ENCODE results near the gene CNGA1. TPM values are rescaled to one million over a fixed set of nuclear protein-coding genes. Genes with fewer than 3 reads are reported as not detected.

The CNGA1 gene
- total and polyA plus RNA-seq, 7 donors, result 0.15 to 1.1 (median 0.62) TPM

DNA sequence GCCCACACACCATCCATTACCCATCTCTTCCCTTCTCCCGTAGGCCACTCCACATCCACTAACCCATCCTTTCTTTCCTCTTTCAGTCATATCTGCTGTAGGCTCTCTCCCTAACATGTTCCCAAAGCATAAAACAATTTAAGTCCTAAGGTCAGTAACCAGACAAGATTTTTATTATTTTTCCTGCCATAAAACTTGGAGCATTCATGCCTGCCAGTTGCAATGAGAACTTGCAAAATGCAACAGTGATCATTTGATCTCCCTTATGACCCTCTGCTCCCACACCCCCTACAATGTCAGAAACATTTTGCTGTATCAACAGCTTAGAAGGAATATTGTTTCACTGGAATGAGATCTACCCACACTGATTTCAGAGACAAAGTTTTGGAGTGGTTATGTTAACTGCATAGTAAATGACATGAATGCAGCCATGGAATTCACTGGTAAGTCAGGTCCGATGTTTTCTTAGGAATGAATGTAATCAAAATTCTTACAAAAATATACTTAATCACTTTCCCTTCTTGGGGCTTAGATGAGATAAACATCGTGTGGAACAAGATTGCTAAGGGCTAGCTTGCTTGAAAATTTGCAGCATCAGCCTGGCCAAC lies 5.8 kb upstream of the CNGA1 start:
- H3K27ac ChIP-seq, result no peak overlapping the region
- ATAC-seq (no peak), DNase-seq (no peak)
- H3K36me3 ChIP-seq (ENCODE audit: insufficient read depth in 1 of 2, low read depth in 1 of 2), result no peaks in the 10 kb centered on the region
- peaks cover 4% of the 10 kb centered on the region for H3K4me1 ChIP-seq
- H3K9me3 ChIP-seq, result no peaks in the 10 kb centered on the region
- 72 to 80% (median 73%) methylated on average over 3 of the region's 3 CpGs for WGBS, 3 donors
- no peaks in the 10 kb centered on the region for H3K27me3 ChIP-seq (ENCODE audit: insufficient read depth in 3 of 3, low read length in 2 of 3)
- intact Hi-C loops (cut with DNase I), result no loop called here
- TF ChIP-seq, protein P1, sequence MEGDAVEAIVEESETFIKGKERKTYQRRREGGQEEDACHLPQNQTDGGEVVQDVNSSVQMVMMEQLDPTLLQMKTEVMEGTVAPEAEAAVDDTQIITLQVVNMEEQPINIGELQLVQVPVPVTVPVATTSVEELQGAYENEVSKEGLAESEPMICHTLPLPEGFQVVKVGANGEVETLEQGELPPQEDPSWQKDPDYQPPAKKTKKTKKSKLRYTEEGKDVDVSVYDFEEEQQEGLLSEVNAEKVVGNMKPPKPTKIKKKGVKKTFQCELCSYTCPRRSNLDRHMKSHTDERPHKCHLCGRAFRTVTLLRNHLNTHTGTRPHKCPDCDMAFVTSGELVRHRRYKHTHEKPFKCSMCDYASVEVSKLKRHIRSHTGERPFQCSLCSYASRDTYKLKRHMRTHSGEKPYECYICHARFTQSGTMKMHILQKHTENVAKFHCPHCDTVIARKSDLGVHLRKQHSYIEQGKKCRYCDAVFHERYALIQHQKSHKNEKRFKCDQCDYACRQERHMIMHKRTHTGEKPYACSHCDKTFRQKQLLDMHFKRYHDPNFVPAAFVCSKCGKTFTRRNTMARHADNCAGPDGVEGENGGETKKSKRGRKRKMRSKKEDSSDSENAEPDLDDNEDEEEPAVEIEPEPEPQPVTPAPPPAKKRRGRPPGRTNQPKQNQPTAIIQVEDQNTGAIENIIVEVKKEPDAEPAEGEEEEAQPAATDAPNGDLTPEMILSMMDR (IDR thresholded peaks at IDR 0.05), result no peak
- H3K4me3 ChIP-seq, result no peak overlapping the region

DNA sequence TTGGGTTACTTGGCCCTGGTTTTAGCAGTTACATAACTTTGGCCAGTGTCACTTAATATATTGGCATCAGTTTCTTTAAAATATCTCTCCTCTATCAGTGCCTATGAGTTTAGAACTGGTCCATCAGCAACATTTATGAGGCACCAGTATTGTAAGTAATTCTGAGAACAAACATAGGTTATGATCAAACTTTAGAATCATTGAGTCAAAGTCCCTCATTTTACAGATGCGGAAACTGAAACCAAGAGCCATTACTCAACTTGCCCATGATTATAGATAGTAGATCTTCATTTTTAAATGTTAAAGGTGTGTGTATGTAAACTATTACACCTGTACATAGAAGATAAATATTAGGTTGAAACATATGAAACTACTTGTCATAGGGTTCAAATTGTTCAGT lies 4.6 kb upstream of the CNGA1 start:
- intact Hi-C loops (cut with DNase I), result no loop called here
- peaks cover 4% of the 10 kb centered on the region for H3K4me1 ChIP-seq
- H3K9me3 ChIP-seq, result no peaks in the 10 kb centered on the region
- no peaks in the 10 kb centered on the region for H3K27me3 ChIP-seq (ENCODE audit: insufficient read depth in 3 of 3, low read length in 2 of 3)
- no peak overlapping the region for H3K4me3 ChIP-seq
- no peak overlapping the region for H3K27ac ChIP-seq
- TF ChIP-seq, protein P1 (IDR thresholded peaks at IDR 0.05), result no peak
- no peak for DNase-seq
- no peak for ATAC-seq
- H3K36me3 ChIP-seq (ENCODE audit: insufficient read depth in 1 of 2, low read depth in 1 of 2), result no peaks in the 10 kb centered on the region
- WGBS, 3 donors, result 4 to 76% (median 57%) methylated on average over 1 of the region's 1 CpG

DNA sequence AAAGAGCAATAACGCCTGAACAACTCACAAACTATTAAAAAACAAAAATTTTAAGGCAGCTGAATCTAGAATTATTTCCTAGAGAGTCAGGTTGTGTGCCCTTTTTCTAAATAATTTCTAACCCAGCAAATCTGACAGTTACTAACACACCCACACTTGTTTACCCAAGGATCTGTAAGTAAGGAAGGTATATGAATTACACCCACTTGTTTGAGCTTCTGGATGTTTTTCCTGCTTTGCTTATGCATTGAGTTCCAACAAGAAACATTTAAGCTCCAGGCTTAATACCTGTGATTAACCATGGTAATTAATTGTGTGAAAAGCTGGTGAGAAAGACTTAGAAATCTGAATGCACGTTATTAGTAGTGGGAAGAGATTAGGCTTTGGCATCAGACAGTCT lies 1.6 kb upstream of the CNGA1 start:
- H3K9me3 ChIP-seq, result no peaks in the 10 kb centered on the region
- ATAC-seq, result no peak
- H3K27ac ChIP-seq, result no peak overlapping the region
- WGBS, 3 donors, result 52 to 76% (median 62%) methylated on average over 2 of the region's 2 CpGs
- TF ChIP-seq, protein P1 (IDR thresholded peaks at IDR 0.05), result no peak
- H3K4me3 ChIP-seq, result no peak overlapping the region
- intact Hi-C loops (cut with DNase I), result loop anchor here in 1 of 2 donors (5.0 kb wide), 1 partner anchor 69 kb away; no protein-coding TSS in a partner anchor
- peaks cover 4% of the 10 kb centered on the region for H3K4me1 ChIP-seq
- DNase-seq, result no peak
- no peaks in the 10 kb centered on the region for H3K36me3 ChIP-seq (ENCODE audit: insufficient read depth in 1 of 2, low read depth in 1 of 2)
- no peaks in the 10 kb centered on the region for H3K27me3 ChIP-seq (ENCODE audit: insufficient read depth in 3 of 3, low read length in 2 of 3)

DNA sequence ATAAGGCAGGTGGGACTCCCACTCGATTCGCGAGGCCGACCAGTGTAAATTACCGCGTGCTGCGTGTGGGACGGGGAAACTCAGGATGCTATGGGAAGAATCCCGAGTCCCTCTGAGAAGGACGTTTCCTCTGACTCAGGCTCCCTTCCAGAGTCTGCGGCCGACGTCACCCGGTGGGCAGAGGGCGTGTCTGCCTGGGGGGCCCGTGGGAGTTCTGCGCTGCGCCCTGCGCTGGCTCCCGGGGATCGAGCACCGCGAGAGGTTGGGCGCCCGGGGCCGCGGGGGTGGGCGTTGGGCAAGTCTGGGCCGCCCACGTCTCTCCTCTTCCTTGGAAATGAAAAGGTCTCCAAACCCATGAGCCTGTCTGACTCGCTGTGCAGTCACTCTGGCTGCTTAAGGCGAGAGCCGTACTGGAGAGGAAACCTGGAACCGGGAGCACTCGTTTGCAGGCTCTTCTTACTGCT lies 659 bp upstream of the CNGA1 start:
- H3K27ac ChIP-seq, result peak overlapping the region; percentile 84
- H3K4me1 ChIP-seq, result peaks cover under 1% of the 10 kb centered on the region
- no peaks in the 10 kb centered on the region for H3K27me3 ChIP-seq (ENCODE audit: insufficient read depth in 3 of 3, low read length in 2 of 3)
- H3K4me3 ChIP-seq, result peak overlapping the region; percentile 87
- TF ChIP-seq, protein P1 (IDR thresholded peaks at IDR 0.05), result no peak
- no peaks in the 10 kb centered on the region for H3K9me3 ChIP-seq
- intact Hi-C loops (cut with DNase I), result loop anchor here in 1 of 2 donors (5.0 kb wide), 1 partner anchor 70 kb away; no protein-coding TSS in a partner anchor
- H3K36me3 ChIP-seq (ENCODE audit: insufficient read depth in 1 of 2, low read depth in 1 of 2), result no peaks in the 10 kb centered on the region
- ATAC-seq (peak; percentile 59 to 77 (median 68)), DNase-seq (peak; percentile 39 to 55)
- WGBS, 3 donors, result 1 to 2% (median 1%) methylated on average over 33 to 35 of the region's 35 CpGs

All from psoas muscle (tissue), 8 donors.